Measurements from ENCODE around the gene IHH.

The IHH gene

DNA sequence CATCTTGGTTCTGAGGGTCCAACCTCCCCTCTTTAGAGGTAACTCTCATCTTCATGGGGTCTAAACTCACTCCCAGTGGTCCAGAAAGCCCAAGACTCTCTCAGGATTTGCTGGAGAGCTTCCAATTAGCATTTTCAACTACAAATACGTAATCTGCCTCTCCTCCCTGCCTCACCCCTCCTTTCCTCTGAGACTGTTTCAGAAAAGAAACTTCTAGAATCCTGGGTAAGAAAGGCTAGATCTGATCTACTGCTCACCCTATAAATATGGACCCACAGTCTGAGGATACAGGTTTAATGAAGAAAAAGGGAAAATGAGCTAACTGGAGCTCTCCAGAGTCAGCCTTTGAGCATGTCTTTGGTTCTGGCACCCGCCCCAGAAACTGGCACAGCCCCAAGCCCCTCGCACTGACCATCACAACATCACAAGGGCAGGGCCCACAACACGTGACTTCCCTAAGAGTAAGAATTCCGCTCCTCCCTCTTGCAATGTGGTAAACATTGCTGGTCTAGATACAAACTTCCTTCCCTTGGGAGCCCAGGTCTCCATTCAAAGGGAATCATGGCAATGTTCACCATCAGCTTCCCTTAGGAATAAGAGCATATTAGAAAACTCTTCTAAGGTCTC is 21.7 kb upstream of the IHH start:
- Mint-ChIP-seq H3K27me3 (no peaks in the 10 kb centered on the region), H3K36me3 (ENCODE audit: low read depth) (no peaks in the 10 kb centered on the region), H3K27ac (no peak overlapping the region), H3K4me1 (ENCODE audit: low read depth) (peaks cover 9% of the 10 kb centered on the region), H3K9me3 (no peaks in the 10 kb centered on the region), H3K4me3 (no peak overlapping the region)

DNA sequence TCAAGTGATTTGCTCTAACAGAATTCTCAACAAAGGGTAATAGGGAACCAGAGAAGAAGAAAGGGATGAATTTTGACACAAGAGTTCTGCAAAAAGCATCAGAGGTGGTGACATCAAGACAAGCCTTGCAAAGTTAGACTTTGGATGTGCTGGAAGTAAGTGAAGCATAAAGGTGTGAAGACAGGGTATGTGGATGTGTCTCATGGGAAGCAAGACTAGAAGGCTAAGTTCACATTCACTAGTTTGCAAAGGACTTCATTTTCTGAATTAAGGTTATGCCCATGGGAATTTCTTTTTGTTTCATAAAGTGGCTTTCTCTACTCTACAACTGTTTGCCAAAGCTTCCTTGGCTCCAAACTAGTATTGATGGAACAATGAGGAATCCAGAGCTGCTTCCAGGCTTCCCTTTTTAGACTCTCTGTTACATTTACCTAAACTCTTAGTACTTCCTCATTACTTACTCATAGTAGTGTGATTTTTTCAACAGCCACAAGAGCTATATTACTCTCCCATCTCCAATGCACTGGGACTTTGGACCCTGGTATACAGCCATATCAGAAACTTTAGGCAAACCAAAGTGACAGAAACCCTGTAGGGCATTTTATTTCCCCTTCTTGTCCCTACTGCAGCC is 21.1 kb upstream of the IHH start:
- no peaks in the 10 kb centered on the region for H3K27me3 Mint-ChIP-seq
- no peak overlapping the region for H3K4me3 Mint-ChIP-seq
- no peak overlapping the region for H3K27ac Mint-ChIP-seq
- no peaks in the 10 kb centered on the region for H3K9me3 Mint-ChIP-seq
- peaks cover 5% of the 10 kb centered on the region for H3K4me1 Mint-ChIP-seq (ENCODE audit: low read depth)
- H3K36me3 Mint-ChIP-seq (ENCODE audit: low read depth), result peaks cover 4% of the 10 kb centered on the region

DNA sequence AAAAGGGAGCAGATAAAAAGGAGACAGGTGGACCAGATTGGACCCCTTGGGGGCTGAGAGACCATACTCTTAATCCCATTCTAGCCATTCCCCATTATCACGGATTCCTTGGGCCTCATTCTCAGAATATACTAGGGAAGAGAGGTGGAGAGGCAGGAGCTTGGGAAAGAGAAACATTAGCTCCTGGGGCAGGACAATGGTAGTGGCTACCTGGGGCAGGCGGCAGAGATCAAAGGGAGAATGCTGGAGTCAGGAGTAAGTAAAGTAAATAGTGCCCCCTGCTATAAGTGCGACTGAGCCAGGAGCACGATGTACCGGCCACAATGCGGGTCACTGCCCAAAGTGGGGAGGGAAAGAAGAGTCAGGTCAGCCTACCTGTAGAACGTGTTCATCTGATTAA is 20.4 kb upstream of the IHH start:
- no peak overlapping the region for H3K27ac Mint-ChIP-seq
- H3K4me3 Mint-ChIP-seq, result no peak overlapping the region
- no peaks in the 10 kb centered on the region for H3K4me1 Mint-ChIP-seq (ENCODE audit: low read depth)
- H3K27me3 Mint-ChIP-seq, result no peaks in the 10 kb centered on the region
- H3K9me3 Mint-ChIP-seq, result no peaks in the 10 kb centered on the region
- peaks cover 11% of the 10 kb centered on the region for H3K36me3 Mint-ChIP-seq (ENCODE audit: low read depth)

DNA sequence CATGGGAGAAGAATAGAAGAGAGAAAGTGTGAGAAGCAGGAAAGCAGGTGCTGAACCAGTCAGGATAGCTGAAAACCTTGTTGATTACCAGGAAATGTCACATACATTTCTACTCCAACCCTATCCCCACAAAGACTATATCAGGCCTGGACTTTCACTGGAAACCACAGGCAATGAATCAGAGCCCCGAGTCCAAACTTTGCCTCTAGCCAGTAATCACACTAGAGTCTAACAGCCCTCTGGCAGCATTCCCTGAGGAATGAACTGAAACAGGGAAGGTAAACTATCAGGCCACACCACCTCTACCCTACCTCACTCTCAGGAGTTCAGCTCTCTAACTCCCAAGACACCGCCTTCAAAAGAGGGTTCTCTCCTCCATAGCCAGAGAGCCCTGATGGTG is 18.7 kb upstream of the IHH start:
- Mint-ChIP-seq H3K4me1 (ENCODE audit: low read depth) (no peaks in the 10 kb centered on the region), H3K9me3 (no peaks in the 10 kb centered on the region), H3K27ac (no peak overlapping the region), H3K4me3 (no peak overlapping the region), H3K36me3 (ENCODE audit: low read depth) (peaks cover 27% of the 10 kb centered on the region), H3K27me3 (no peaks in the 10 kb centered on the region)

DNA sequence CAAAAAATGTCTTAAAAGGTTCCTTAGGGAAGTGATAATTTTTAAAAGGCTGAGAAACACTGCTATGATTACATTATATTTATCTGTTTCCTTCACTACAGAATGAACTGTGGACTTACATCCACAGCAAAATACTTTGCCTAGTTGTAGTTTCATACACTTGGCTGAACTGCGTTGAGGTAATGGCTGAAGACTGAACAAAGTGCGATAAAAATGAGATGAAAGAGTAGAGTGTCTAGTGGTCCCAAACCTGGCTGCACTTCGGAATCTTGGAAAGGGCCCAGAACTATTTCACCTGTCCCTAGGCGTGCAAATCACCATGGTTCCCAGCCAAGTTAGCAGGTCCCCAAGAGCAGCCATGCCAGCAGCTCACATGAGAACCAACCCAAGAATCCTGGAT is 18.2 kb upstream of the IHH start:
- H3K27me3 Mint-ChIP-seq, result no peaks in the 10 kb centered on the region
- peaks cover 30% of the 10 kb centered on the region for H3K36me3 Mint-ChIP-seq (ENCODE audit: low read depth)
- H3K4me3 Mint-ChIP-seq, result no peak overlapping the region
- H3K4me1 Mint-ChIP-seq (ENCODE audit: low read depth), result no peaks in the 10 kb centered on the region
- no peak overlapping the region for H3K27ac Mint-ChIP-seq
- H3K9me3 Mint-ChIP-seq, result no peaks in the 10 kb centered on the region

DNA sequence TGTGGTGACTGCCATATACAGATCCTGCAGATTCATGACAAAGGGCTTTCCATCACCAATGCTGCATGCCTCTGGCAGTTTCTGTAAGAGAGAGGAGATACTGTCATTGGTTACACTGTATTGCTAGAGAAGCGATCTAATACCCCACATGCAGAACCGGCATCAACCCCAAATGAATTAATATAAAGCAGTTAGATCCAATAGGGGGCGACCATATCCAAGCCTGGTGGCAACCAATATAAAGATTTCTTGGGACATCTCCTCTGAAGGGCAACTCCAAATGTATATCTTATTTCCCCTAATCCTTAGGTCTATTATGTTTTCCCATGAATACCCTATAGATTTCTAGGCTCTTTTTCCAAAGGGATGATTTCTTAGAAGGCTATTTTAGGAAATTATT is 17.4 kb upstream of the IHH start:
- no peak overlapping the region for H3K4me3 Mint-ChIP-seq
- peaks cover 32% of the 10 kb centered on the region for H3K36me3 Mint-ChIP-seq (ENCODE audit: low read depth)
- H3K4me1 Mint-ChIP-seq (ENCODE audit: low read depth), result no peaks in the 10 kb centered on the region
- H3K9me3 Mint-ChIP-seq, result no peaks in the 10 kb centered on the region
- H3K27ac Mint-ChIP-seq, result no peak overlapping the region
- no peaks in the 10 kb centered on the region for H3K27me3 Mint-ChIP-seq

DNA sequence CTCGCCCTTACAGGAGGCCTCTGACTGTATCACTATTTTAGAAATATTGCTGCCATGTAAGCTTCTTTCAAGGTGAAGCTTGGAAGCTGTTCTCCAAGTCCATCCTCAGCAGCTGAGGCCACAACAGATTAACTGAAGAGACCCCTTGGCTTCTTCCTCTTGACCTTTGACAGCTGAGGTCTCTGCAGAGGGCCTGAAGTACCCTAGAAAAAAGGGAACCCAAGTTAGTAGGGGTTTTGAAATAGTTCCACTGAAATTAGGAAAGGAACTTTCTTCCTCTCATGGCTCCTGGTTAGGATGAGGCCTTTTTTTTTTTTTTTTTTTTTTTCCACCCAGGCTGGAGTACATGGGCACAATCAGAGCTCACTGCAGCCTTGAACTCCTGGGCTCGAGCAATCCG is 15.5 kb upstream of the IHH start:
- H3K9me3 Mint-ChIP-seq, result no peaks in the 10 kb centered on the region
- H3K36me3 Mint-ChIP-seq (ENCODE audit: low read depth), result peaks cover 35% of the 10 kb centered on the region
- H3K27me3 Mint-ChIP-seq, result no peaks in the 10 kb centered on the region
- H3K4me3 Mint-ChIP-seq, result no peak overlapping the region
- H3K4me1 Mint-ChIP-seq (ENCODE audit: low read depth), result no peaks in the 10 kb centered on the region
- no peak overlapping the region for H3K27ac Mint-ChIP-seq

DNA sequence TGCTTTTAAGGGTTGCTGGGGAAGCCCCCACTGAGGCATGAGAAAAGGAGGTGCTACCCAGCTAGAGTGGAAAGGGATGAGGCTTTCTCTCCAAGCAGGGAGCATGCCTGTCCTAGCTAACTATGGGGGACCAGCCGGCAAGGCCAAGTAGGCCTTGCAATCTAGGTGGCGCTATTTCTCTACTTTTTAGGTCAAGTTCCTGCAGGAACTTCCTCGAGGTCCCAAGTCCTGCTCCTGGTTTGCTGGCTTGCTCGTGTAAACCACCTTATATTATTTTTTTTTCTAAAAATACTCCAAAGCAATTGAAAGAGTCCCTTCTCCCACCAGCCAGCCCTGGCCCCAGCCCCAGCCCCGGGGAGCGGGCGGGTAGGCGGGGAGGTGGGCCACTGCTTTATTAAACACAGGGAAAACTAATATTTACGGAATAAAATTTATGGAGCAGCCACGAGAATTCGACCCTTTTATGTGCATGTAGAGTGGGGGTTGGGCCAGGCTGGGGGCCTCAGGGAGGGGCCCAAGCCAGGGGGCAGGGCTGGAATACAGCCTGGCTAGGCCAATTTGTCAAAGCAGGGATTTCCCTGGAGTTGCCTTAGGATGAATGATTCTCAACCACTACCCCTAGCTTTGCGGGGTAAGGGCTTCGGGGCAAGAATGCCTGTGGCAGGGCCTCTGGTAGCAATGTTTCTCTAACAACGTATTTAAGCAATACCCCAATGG is 12.8 kb upstream of the IHH start:
- H3K4me3 Mint-ChIP-seq, result no peak overlapping the region
- no peaks in the 10 kb centered on the region for H3K27me3 Mint-ChIP-seq
- H3K4me1 Mint-ChIP-seq (ENCODE audit: low read depth), result no peaks in the 10 kb centered on the region
- peaks cover 39% of the 10 kb centered on the region for H3K36me3 Mint-ChIP-seq (ENCODE audit: low read depth)
- no peak overlapping the region for H3K27ac Mint-ChIP-seq
- no peaks in the 10 kb centered on the region for H3K9me3 Mint-ChIP-seq

DNA sequence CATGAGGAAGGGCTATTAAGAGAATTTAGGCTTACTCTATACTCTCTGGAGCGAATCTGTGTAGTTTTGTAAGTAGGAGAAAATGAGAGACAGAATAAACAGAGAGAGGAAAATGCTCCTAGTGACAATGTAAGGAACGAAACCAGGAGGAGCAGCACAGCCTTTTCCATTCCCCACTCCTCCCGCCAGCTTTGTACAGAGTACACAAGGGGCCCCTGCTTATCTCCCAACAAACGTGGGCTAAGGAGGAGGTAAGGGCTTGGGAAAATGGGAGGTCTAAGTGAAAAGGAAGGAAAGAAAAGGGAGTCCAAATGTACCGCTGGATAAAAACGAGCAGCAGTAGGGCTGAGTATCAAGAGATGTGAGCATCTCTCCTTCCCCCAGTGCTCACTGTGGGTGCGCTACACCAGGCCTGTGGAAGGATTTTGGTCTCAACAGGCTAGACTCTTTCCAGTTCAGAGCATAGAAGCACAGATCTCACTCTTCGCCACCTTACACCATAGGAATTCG is 12.1 kb upstream of the IHH start:
- Mint-ChIP-seq H3K36me3 (ENCODE audit: low read depth) (peaks cover 39% of the 10 kb centered on the region), H3K4me3 (no peak overlapping the region), H3K27ac (no peak overlapping the region), H3K27me3 (no peaks in the 10 kb centered on the region), H3K4me1 (ENCODE audit: low read depth) (no peaks in the 10 kb centered on the region), H3K9me3 (no peaks in the 10 kb centered on the region)

DNA sequence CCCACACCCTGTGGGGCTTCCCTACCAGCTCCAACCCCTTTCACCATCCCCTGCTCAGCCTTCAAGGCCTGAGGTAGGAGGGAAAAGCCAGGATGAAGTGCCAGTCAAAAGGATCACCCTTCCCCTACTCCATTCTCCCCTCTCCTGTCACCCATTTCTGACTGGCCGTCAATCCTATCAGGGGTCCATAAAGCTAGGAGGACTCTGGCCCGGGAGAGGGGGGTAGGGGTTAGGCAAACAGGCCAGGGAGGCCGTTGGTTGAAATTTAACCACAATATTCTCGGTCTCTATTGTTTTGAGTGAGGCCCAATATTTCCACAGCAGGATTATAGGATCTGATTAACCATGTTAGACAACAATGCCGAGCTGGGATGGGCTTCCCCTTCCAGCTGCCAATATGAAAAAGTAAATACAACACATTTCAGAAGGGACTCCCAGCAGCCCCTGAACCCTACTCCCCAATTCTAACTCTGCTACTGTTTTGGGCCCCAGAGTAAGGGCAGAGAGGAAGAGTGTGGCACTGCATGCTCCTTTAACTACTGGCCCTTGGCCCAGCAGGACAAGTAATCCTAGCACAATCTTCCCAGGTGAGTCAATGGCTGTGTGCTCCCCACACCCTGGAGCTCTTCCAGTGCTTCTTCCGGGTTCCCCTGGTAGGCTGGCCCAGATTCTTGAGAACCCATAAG is 10.6 kb upstream of the IHH start:
- no peaks in the 10 kb centered on the region for H3K9me3 Mint-ChIP-seq
- peaks cover 30% of the 10 kb centered on the region for H3K36me3 Mint-ChIP-seq (ENCODE audit: low read depth)
- H3K4me3 Mint-ChIP-seq, result no peak overlapping the region
- no peaks in the 10 kb centered on the region for H3K4me1 Mint-ChIP-seq (ENCODE audit: low read depth)
- H3K27ac Mint-ChIP-seq, result no peak overlapping the region
- H3K27me3 Mint-ChIP-seq, result no peaks in the 10 kb centered on the region

DNA sequence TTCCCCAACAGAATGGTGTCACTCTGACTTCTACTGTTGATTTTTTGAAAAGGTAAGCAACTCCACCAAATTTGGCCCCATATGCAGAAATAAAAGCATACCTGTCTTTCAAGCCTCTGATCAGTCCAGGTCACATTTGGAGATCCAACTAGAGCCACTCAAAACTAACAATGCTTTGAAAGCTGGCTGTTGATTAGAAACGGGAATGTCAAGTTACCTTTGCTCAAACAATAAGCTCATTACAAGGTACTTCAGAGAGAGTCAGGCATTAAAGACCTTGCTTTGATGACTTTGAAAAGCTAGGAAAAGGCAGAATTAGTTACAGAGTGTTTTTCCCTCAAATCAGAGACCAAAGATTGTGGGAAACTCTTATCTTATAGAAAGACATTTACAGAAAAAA is 4.8 kb upstream of the IHH start:
- H3K4me1 Mint-ChIP-seq (ENCODE audit: low read depth), result peaks cover 4% of the 10 kb centered on the region
- H3K27me3 Mint-ChIP-seq, result peaks cover 28% of the 10 kb centered on the region
- H3K4me3 Mint-ChIP-seq, result no peak overlapping the region
- H3K36me3 Mint-ChIP-seq (ENCODE audit: low read depth), result peaks cover 1% of the 10 kb centered on the region
- no peak overlapping the region for H3K27ac Mint-ChIP-seq
- H3K9me3 Mint-ChIP-seq, result no peaks in the 10 kb centered on the region

DNA sequence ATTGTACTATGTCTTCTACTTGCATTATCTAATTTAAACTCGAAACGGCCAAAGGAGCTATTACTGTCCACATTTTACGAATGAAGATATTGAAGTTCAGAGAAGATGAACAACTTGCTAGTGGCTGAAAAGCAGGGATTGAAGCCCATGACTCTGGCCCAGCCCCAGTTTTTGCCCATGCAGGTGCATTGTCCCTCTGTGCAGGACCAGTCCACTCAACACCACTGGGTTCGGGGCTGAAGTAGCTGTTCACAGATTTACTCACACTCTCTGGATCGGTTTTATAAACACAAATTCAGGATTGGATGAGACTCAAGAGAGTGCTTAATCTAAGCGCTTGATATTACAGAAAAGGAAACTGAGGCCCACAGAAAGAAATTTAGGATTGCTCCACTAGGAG is 1.4 kb upstream of the IHH start:
- Mint-ChIP-seq H3K4me3 (no peak overlapping the region), H3K4me1 (ENCODE audit: low read depth) (peaks cover 23% of the 10 kb centered on the region), H3K36me3 (ENCODE audit: low read depth) (no peaks in the 10 kb centered on the region), H3K9me3 (no peaks in the 10 kb centered on the region), H3K27ac (no peak overlapping the region), H3K27me3 (peaks cover 55% of the 10 kb centered on the region)

DNA sequence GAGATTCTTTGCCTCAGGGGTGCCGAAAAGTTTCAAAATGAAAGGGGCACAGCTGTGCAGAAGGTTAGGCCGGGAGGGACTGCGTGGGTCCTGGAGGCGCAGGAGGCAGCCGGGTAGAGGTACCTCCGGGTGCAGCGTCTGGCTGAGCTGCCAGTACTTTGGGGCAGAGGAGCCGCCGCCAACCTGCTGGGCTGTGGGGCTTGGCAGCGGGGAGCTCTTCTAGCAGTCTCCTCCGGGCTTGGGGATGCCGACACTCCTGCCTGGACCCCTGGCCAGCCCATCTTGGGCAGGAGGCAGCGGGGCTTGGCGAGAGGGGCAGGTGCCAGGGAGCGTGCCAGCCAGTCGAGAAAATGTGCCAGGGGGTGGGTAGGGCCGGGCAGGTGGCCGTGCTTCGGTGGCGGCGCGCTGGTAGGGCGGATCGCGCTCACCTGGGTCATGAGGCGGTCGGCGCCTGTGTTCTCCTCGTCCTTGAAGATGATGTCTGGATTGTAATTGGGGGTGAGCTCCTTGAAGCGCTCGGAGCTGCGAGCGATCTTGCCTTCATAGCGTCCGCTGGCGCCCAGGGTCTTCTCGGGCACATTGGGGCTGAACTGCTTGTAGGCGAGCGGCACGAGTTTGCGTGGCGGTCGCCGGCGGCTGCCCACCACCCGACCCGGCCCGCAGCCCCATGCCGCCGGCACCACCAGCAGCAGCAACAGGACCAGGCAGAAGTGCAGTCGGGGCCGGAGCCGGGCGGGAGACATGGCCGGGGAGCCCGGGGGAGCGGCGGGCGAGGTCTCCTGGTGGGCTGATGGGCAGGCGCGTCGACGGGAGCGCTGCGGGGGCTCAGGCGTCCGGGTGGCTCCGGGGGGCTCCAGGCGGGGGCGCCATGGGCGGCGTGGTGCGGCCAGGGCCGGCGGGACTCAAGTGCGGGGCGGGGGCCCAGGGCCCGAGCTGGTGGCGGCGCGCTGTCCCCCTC is 717 bp downstream of the IHH start:
- no peaks in the 10 kb centered on the region for H3K9me3 Mint-ChIP-seq
- H3K27ac Mint-ChIP-seq, result no peak overlapping the region
- H3K27me3 Mint-ChIP-seq, result peaks cover 67% of the 10 kb centered on the region
- peak overlapping the region; percentile 56 for H3K4me3 Mint-ChIP-seq
- no peaks in the 10 kb centered on the region for H3K36me3 Mint-ChIP-seq (ENCODE audit: low read depth)
- peaks cover 23% of the 10 kb centered on the region for H3K4me1 Mint-ChIP-seq (ENCODE audit: low read depth)

DNA sequence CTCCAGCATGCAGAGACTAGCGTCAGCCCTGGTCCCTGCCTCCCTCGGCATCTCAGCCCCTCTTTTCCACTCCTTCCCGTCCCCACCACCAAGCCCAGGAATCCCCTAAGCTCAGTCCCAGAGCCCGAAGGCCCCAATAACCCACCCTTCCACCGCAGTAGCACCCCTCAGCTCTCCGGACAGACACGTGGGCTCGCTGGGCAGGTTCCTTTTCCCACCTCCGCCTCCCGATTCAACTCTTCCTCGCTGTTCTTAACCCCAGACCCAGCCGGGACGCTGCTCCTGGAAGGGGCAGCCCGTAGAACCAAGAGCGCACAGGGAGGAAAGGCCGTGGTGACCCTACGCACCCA is 1.4 kb downstream of the IHH start:
- H3K4me1 Mint-ChIP-seq (ENCODE audit: low read depth), result peaks cover 23% of the 10 kb centered on the region
- H3K27me3 Mint-ChIP-seq, result peaks cover 67% of the 10 kb centered on the region
- no peak overlapping the region for H3K27ac Mint-ChIP-seq
- H3K4me3 Mint-ChIP-seq, result peak overlapping the region; percentile 56
- no peaks in the 10 kb centered on the region for H3K36me3 Mint-ChIP-seq (ENCODE audit: low read depth)
- no peaks in the 10 kb centered on the region for H3K9me3 Mint-ChIP-seq

Data from stimulated activated naive CD8-positive, alpha-beta T cell treated with anti-CD3 and anti-CD28 coated beads, Interleukin-15, Interleukin-2, amounts not matched to agents 100 ng/mL and 50 ng/mL, for 24 hours (primary cell).